Fibroblast of skin of scalp (primary cell): ENCODE data around the gene BIRC3.

Source experiments
- DNase-seq: peaks from one replicate; pipeline ENCODE4 v3.0.0-alpha.2; 2013

Gene BIRC3

GRCh38 chr11:102375720-102376399, 58.6 kb downstream of the BIRC3 start:
- DNase-seq = no peak

- no peak for DNase-seq
These were observed 60.6 kb downstream of the BIRC3 start for GRCh38 chr11:102377891-102378290.

GRCh38 chr11:102378818-102379217, 61.5 kb downstream of the BIRC3 start:
- no peak for DNase-seq

- DNase-seq = no peak
These were observed 65.1 kb downstream of the BIRC3 start for GRCh38 chr11:102382384-102382783.

GRCh38 chr11:102383839-102384238, 66.6 kb downstream of the BIRC3 start:
- no peak for DNase-seq

GRCh38 chr11:102384419-102385079, 67.3 kb downstream of the BIRC3 start:
- no peak for DNase-seq

GRCh38 chr11:102385085-102386007, 68.1 kb downstream of the BIRC3 start:
- DNase-seq = no peak

GRCh38 chr11:102386136-102386734, 69.0 kb downstream of the BIRC3 start:
- DNase-seq = no peak

GRCh38 chr11:102387043-102387781, 69.9 kb downstream of the BIRC3 start:
- DNase-seq = no peak
